PFSK-1 (cell line): ENCODE results near the gene RASL10B.

ENCODE experiments used
- POLR2AphosphoS5 ChIP-seq: IDR thresholded peaks from 2 replicates; pipeline ENCODE4 v1.6.1; 2012; ENCODE audit warnings: low read depth, mild to moderate bottlenecking, control low read depth, low read length, moderate library complexity
- REST ChIP-seq, 2 experiments: IDR thresholded peaks; 2 replicates each; pipeline versions ENCODE4 v1.6.1 to v1.8.0; 2011 to 2012; ENCODE audit warnings: low read depth in 2 of 2, low read length in 2 of 2, control low read depth in 1 of 2, inconsistent platforms in 1 of 2, mild to moderate bottlenecking in 1 of 2, moderate library complexity in 1 of 2; ENCODE audit not compliant: insufficient read depth in 1 of 2
- SIN3A ChIP-seq: IDR thresholded peaks from 2 replicates; pipeline ENCODE4 v1.6.1; 2012; ENCODE audit warnings: mild to moderate bottlenecking, low read length, moderate library complexity, borderline replicate concordance; ENCODE audit not compliant: insufficient read depth
- TAF1 ChIP-seq: IDR thresholded peaks from 2 replicates; pipeline ENCODE4 v1.6.1; 2012; ENCODE audit warnings: low read length, control low read depth, borderline replicate concordance; ENCODE audit not compliant: insufficient read depth

GRCh38 chr17:35700150-35700549 lies 31.3 kb upstream of the RASL10B start:
- no peak for TF ChIP-seq REST (IDR thresholded peaks at IDR 0.05; ENCODE audit: insufficient read depth in 1 of 2, low read depth in 2 of 2, low read length in 2 of 2)
- TF ChIP-seq POLR2AphosphoS5, result no peak
- TF ChIP-seq TAF1, result no peak
- no peak for TF ChIP-seq SIN3A
